Endodermal cell (in vitro differentiated cells): ENCODE results near the gene SLC12A3. TPM values are rescaled to one million over a fixed set of nuclear protein-coding genes. Genes with fewer than 3 reads are reported as not detected.

ENCODE experiments used
- DNase-seq: peaks from one replicate; pipeline ENCODE4 v3.0.0-alpha.2; 2017
- H3K27ac ChIP-seq: 2 replicates; pipeline ENCODE4 v1.5.1; 2013; ENCODE audit warnings: mild to moderate bottlenecking, low read depth, low read length, moderate library complexity
- H3K27me3 ChIP-seq: 2 replicates; pipeline ENCODE4 v1.6.1; 2013; ENCODE audit warnings: mild to moderate bottlenecking, low read length, moderate library complexity; ENCODE audit not compliant: insufficient read depth, control insufficient read depth, poor library complexity, severe bottlenecking
- H3K36me3 ChIP-seq: 2 replicates; pipeline ENCODE4 v1.7.0; 2013; ENCODE audit warnings: mild to moderate bottlenecking, low read length, moderate library complexity; ENCODE audit not compliant: control insufficient read depth, insufficient read depth
- H3K4me1 ChIP-seq: one replicate; pipeline ENCODE4 v1.7.0; 2013; ENCODE audit warnings: low read length; ENCODE audit not compliant: control insufficient read depth, insufficient read depth
- H3K4me3 ChIP-seq: 2 replicates; pipeline ENCODE4 v1.5.1; 2013; ENCODE audit warnings: mild to moderate bottlenecking, low read length, moderate library complexity
- H3K9ac ChIP-seq: 2 replicates; pipeline ENCODE4 v1.6.1; 2013; ENCODE audit warnings: mild to moderate bottlenecking, low read length, moderate library complexity; ENCODE audit not compliant: poor library complexity, severe bottlenecking; ENCODE audit errors: extremely low read depth
- H3K9me3 ChIP-seq: 2 replicates; pipeline ENCODE4 v1.6.1; 2013; ENCODE audit warnings: mild to moderate bottlenecking, low read length, moderate library complexity; ENCODE audit not compliant: control insufficient read depth
- H3K27ac Mint-ChIP-seq: 2 replicates; pipeline ENCODE4 v1.8.0; 2020; ENCODE audit warnings: mixed read lengths
- H3K27me3 Mint-ChIP-seq: 2 replicates; pipeline ENCODE4 v1.8.0; 2021; ENCODE audit warnings: mild to moderate bottlenecking, mixed read lengths; ENCODE audit not compliant: insufficient read depth
- H3K36me3 Mint-ChIP-seq: 2 replicates; pipeline ENCODE4 v1.8.0; 2020; ENCODE audit warnings: low read depth, mixed read lengths
- H3K4me1 Mint-ChIP-seq: 2 replicates; pipeline ENCODE4 v1.8.0; 2020; ENCODE audit warnings: mixed read lengths
- H3K4me3 Mint-ChIP-seq: 2 replicates; pipeline ENCODE4 v1.8.0; 2020; ENCODE audit warnings: mild to moderate bottlenecking, moderate library complexity, mixed read lengths
- H3K9me3 Mint-ChIP-seq: 2 replicates; pipeline ENCODE4 v1.8.0; 2020; ENCODE audit warnings: mild to moderate bottlenecking, mixed read lengths
- WGBS, 2 experiments: methylation state at CpG; one replicate each; pipeline versions ENCODE4 v1.1.5 to v1.1.7; 2013; ENCODE audit warnings: missing lambda C conversion rate in 2 of 2, mixed read lengths in 1 of 2; ENCODE audit not compliant: insufficient coverage in 1 of 2, insufficient read length in 1 of 2; 5-methylcytosine and 5-hydroxymethylcytosine counted together
- total RNA-seq, 2 donors: library from RNA; stranded (reverse); fragmentation: NEBNext Ultra II Directional in 1 of 2; extraction: Animal tissue kit (Norgen Biotek cat#: 25700) in 1 of 2; gene quantifications; 2 replicates in 1 of 2; 3 replicates in 1 of 2; pipeline ENCODE4 v1.2.1, GENCODE V29; 2021
- TF ChIP-seq, protein P1 (sequence below): fragments of 200-600 bp; sonication (generic); conservative IDR thresholded peaks from 2 replicates; pipeline ENCODE4 v1.5.0; 2021; ENCODE audit warnings: antibody characterized with exemption, mild to moderate bottlenecking

Gene SLC12A3
- total RNA-seq, 2 donors from 2014 or later, result not detected

GRCh38 chr16:56956756-56957155 lies 91.7 kb downstream of the SLC12A3 start:
- Mint-ChIP-seq H3K9me3 (peaks cover 12% of the 10 kb centered on the region), H3K4me1 (no peaks in the 10 kb centered on the region), H3K4me3 (no peak overlapping the region), H3K36me3 (no peaks in the 10 kb centered on the region), H3K27ac (no peak overlapping the region), H3K27me3 (no peaks in the 10 kb centered on the region)
- TF ChIP-seq, protein P1, sequence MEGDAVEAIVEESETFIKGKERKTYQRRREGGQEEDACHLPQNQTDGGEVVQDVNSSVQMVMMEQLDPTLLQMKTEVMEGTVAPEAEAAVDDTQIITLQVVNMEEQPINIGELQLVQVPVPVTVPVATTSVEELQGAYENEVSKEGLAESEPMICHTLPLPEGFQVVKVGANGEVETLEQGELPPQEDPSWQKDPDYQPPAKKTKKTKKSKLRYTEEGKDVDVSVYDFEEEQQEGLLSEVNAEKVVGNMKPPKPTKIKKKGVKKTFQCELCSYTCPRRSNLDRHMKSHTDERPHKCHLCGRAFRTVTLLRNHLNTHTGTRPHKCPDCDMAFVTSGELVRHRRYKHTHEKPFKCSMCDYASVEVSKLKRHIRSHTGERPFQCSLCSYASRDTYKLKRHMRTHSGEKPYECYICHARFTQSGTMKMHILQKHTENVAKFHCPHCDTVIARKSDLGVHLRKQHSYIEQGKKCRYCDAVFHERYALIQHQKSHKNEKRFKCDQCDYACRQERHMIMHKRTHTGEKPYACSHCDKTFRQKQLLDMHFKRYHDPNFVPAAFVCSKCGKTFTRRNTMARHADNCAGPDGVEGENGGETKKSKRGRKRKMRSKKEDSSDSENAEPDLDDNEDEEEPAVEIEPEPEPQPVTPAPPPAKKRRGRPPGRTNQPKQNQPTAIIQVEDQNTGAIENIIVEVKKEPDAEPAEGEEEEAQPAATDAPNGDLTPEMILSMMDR, result peak; percentile 39
- no peaks in the 10 kb centered on the region for H3K36me3 ChIP-seq
- no peak for DNase-seq
- no peaks in the 10 kb centered on the region for H3K27me3 ChIP-seq
- H3K27ac ChIP-seq, result no peak overlapping the region
- no peak overlapping the region for H3K4me3 ChIP-seq
- no peaks in the 10 kb centered on the region for H3K9me3 ChIP-seq
- 73 to 100% methylated on average over 1 to 4 of the region's 4 CpGs for WGBS, 2 experiments
- no peaks in the 10 kb centered on the region for H3K4me1 ChIP-seq
- H3K9ac ChIP-seq, result no peak overlapping the region

DNA sequence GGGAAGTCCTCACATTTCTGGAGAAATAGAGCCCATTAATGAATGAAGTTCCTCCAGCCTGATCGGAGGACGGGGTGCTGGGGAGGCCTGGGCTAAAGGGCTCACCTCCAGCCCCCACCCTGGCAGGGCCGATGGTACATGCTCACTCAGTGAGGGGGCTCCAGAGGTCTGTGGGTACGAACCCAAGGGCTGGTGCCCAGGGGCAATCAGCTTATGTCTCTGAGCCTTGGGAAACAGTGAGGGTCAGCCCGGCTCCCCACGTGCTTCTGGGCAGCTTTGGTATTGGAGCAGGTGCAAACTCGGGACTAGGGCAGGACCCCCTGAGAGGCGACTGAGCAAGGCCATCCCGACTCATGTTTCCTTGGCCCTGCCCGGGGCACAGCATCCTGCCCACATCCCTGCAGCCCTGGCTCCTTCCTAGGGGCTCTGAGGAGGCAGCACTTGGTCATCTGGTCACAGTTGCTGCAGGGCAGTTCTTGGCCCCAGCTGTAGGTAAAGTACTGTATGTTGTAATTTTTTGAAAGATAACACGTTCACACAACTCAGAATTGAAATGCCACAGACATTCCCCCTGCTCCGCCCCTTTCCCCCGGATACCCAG lies 95.8 kb downstream of the SLC12A3 start:
- Histone ChIP-seq H3K4me1 (no peaks in the 10 kb centered on the region), H3K4me3 (no peak overlapping the region), H3K9ac (no peak overlapping the region), H3K27me3 (no peaks in the 10 kb centered on the region), H3K9me3 (no peaks in the 10 kb centered on the region), H3K36me3 (no peaks in the 10 kb centered on the region), H3K27ac (no peak overlapping the region)
- no peak for DNase-seq
- Mint-ChIP-seq H3K9me3 (peaks cover 5% of the 10 kb centered on the region), H3K27me3 (no peaks in the 10 kb centered on the region), H3K27ac (no peak overlapping the region), H3K4me1 (peaks cover 4% of the 10 kb centered on the region), H3K36me3 (no peaks in the 10 kb centered on the region), H3K4me3 (no peak overlapping the region)
- TF ChIP-seq, protein P1, result no peak
- 84 to 87% methylated on average over 10 to 13 of the region's 13 CpGs for WGBS, 2 experiments

- H3K36me3 Mint-ChIP-seq, result no peaks in the 10 kb centered on the region
- H3K4me1 Mint-ChIP-seq, result peaks cover 4% of the 10 kb centered on the region
- H3K4me3 Mint-ChIP-seq, result no peak overlapping the region
- H3K4me1 ChIP-seq, result no peaks in the 10 kb centered on the region
- no peaks in the 10 kb centered on the region for H3K36me3 ChIP-seq
- WGBS, 2 experiments, result 91 to 100% methylated on average over 2 to 3 of the region's 3 CpGs
- no peak overlapping the region for H3K27ac ChIP-seq
- H3K9me3 Mint-ChIP-seq, result no peaks in the 10 kb centered on the region
- no peak for DNase-seq
- no peaks in the 10 kb centered on the region for H3K27me3 Mint-ChIP-seq
- no peaks in the 10 kb centered on the region for H3K27me3 ChIP-seq
- TF ChIP-seq, protein P1, result no peak
- H3K27ac Mint-ChIP-seq, result no peak overlapping the region
- no peak overlapping the region for H3K9ac ChIP-seq
- no peak overlapping the region for H3K4me3 ChIP-seq
- no peaks in the 10 kb centered on the region for H3K9me3 ChIP-seq
These were observed 96.4 kb downstream of the SLC12A3 start for GRCh38 chr16:56961386-56961785.
